SK-N-MC (cell line): ENCODE results near the gene PTOV1.

Experiments
- EZH2 ChIP-seq: fragments of 200-600 bp; sonication (generic); IDR thresholded peaks from one replicate; pipeline ENCODE4 v1.6.1; 2017; ENCODE audit warnings: antibody characterized with exemption
- POLR2AphosphoS5 ChIP-seq: IDR thresholded peaks from 2 replicates; pipeline ENCODE4 v1.6.1; 2012; ENCODE audit warnings: mild to moderate bottlenecking, low read depth, low read length, borderline replicate concordance

DNA sequence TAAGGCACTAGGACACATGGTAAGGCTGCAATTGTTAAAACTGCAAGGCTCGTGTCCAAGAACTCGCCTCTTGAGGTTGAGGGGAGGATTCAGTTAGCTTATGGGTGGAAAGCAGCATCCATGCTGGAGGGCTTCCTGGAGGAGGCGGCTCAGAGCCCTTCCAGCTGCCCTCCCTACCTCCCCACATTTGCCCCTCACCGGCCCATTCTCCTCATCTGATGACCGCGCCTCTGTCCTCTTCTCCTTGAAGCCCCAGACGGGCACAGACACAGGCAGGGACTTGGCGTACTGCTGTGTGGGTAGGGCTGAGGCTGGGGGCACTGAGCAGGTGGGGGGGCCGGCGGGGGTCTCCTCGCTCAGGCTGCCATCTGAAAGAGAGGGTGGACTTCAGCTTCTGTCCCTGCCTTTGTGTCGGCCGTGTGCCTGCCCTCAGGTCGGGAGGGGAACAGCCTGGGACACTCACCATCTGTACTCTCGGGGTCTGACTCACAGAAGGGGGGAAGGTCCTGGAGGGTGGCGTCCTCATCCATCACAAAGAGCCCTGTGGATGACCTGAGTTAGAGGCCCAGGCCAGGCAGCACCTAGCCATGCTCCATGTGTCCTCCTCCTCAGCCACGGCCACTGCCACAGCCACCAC lies 20.5 kb downstream of the PTOV1 start:
- no peak for TF ChIP-seq POLR2AphosphoS5
- no peak for TF ChIP-seq EZH2
